Esophagus (tissue), 2 donors: ENCODE data around the gene RABGEF1. TPM values are rescaled to one million over a fixed set of nuclear protein-coding genes. Genes with fewer than 3 reads are reported as not detected.
"Not testable (repeated sequence)": the region's sequence is repeated elsewhere in the genome, so short reads cannot be mapped to it uniquely, and the experiment has no call there.

Experiments
- H3K27ac ChIP-seq, 2 donors: one replicate each; pipeline ENCODE4 v1.5.1; 2013; ENCODE audit warnings: low read depth in 2 of 2, mild to moderate bottlenecking in 2 of 2, inconsistent platforms in 1 of 2, low read length in 1 of 2, moderate library complexity in 1 of 2
- H3K27me3 ChIP-seq, 2 donors: one replicate each; pipeline ENCODE4 v1.6.1; 2013; ENCODE audit warnings: low read length in 2 of 2, control low read depth in 1 of 2, mild to moderate bottlenecking in 1 of 2; ENCODE audit not compliant: insufficient read depth in 2 of 2, control insufficient read depth in 1 of 2
- H3K36me3 ChIP-seq, 2 donors: one replicate each; pipeline ENCODE4 v1.6.1; 2013; ENCODE audit warnings: low read length in 1 of 2; ENCODE audit not compliant: control insufficient read depth in 2 of 2, insufficient read depth in 2 of 2
- H3K4me1 ChIP-seq, 2 donors: one replicate each; pipeline ENCODE4 v1.6.1; 2013; ENCODE audit warnings: low read length in 1 of 2; ENCODE audit not compliant: control insufficient read depth in 2 of 2, insufficient read depth in 2 of 2
- H3K4me3 ChIP-seq, 2 donors: one replicate each; pipeline ENCODE4 v1.5.1; 2013; ENCODE audit warnings: low read length in 2 of 2, mild to moderate bottlenecking in 2 of 2, low read depth in 1 of 2, moderate library complexity in 1 of 2
- H3K9me3 ChIP-seq, 2 donors: one replicate each; pipeline ENCODE4 v1.6.1; 2013; ENCODE audit warnings: mild to moderate bottlenecking in 2 of 2, low read depth in 1 of 2, low read length in 1 of 2, moderate library complexity in 1 of 2; ENCODE audit not compliant: control insufficient read depth in 2 of 2, insufficient read depth in 1 of 2
- WGBS, 2 donors: extraction: QIAGEN DNeasy Blood & Tissue Kit; methylation state at CpG; one replicate each; pipeline ENCODE4 v1.1.7; 2013; 5-methylcytosine and 5-hydroxymethylcytosine counted together
- polyA plus RNA-seq, 2 donors: library from polyadenylated mRNA; stranded (reverse); fragments of 200-250 nt; gene quantifications; one replicate each; pipeline ENCODE4 v1.2.3, GENCODE V29; 2013
- donor health status: healthy with polysubstance abuse.
- donor health status: Bipolar disorder and iron deficiency.

RABGEF1 gene
- 10 to 100 TPM; 18.5 to 21.3 TPM for polyA plus RNA-seq

DNA sequence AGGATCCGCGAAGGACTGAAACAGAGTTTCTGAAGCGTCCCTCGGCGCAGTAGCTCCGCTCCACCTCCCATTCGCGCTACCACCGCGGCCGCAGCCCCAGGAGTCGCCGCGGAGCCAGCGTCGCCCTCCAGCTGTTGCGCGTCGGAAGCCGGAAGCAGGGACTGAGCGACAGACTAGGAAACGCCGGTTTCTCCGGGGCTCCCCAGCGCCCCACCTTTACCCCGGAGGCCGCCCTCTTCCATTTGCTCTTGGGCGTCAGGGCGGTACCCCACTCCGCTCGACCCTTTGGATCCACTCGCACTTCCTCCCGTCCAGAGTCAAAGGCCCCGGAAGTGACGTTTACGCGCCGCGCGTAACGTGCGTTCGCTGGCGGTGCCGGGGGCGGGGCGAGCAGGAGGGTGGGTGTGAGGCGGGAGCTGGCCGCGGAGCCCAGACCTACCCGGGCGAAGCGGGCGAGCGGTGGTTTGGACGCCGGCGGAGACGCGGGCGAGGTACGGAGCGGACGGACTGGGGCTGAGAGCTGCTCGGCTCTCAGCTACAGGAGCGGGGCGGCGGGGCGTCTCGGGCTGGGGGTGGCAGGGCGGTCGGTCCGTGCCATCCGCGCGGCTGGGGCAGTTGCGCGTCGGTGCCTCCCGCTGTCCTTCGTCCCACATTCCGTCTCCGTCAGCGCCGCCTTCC lies at the start of gene RABGEF1:
Gene RABGEF1 (plus strand): TSS at position 432 of the 678 bp plus-strand sequence. CDS start 31,167 bp downstream, outside the sequence.
- H3K4me1 ChIP-seq: peaks cover 0 to 4% of the 10 kb centered on the region in 2 donors
- H3K9me3 ChIP-seq: no peaks in the 10 kb centered on the region
- H3K27me3 ChIP-seq: no peaks in the 10 kb centered on the region
- H3K36me3 ChIP-seq: no peaks in the 10 kb centered on the region
- peak within 1 kb of the TSS; percentile 65 to 99 for H3K4me3 ChIP-seq
- peak within 1 kb of the TSS; percentile 95 to 99 for H3K27ac ChIP-seq
- WGBS, 2 donors: 0 to 1% methylated on average over 79 to 85 of the region's 85 CpGs

DNA sequence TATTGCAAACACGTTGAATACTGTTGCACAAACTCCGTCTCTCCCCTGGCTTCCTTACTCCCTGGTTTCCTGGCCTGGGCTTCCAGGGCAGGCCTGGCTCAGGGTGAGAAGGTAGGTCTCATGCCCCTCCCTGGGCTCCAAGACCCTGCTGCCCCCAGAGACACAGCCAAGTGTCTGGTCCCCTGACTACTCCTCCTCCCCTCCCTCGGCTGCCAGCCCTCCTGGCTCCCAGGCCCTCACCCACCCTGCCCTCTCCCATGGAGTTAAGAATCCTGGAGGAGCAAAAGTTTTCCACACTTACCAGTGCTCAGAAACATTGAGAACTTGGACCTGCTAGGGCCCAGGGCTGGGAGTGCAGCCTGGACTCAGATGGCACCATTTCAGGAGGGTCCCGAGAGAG lies 47.2 kb upstream of the RABGEF1 start:
- Histone ChIP-seq H3K27ac (no peak overlapping the region), H3K27me3 (no peaks in the 10 kb centered on the region), H3K4me3 (no peak overlapping the region), H3K9me3 (no peaks in the 10 kb centered on the region), H3K4me1 (peaks cover 8% of the 10 kb centered on the region in 2 donors), H3K36me3 (peaks cover 0 to 5% of the 10 kb centered on the region in 2 donors)
- WGBS, 2 donors: 61 to 79% methylated on average over 4 of the region's 4 CpGs

DNA sequence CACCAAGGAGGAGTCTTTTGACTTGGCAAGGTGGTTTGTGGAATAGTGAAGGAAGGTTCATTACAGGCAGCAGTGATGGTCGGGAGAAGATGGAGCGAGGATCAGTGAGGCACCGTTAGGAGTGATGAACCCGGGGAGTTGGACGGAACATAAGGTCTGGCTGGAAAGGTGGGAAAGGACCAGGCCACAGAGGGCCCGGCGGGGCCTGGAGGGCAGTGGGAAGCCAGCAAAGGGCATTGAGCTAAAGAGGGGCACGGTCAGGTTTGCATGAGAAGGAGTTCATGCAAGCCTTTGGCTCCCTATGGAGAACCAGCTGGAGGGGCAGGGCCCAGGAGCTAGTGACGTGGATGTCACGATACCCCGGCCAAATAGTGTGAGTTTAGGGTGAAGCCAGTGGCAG lies 46.2 kb upstream of the RABGEF1 start:
- 96 to 97% methylated on average over 11 of the region's 11 CpGs for WGBS, 2 donors
- H3K27ac ChIP-seq: no peak overlapping the region
- no peak overlapping the region for H3K4me3 ChIP-seq
- no peaks in the 10 kb centered on the region for H3K9me3 ChIP-seq
- H3K27me3 ChIP-seq: no peaks in the 10 kb centered on the region
- H3K4me1 ChIP-seq: peaks cover 8% of the 10 kb centered on the region in 2 donors
- peaks cover 0 to 5% of the 10 kb centered on the region in 2 donors for H3K36me3 ChIP-seq

DNA sequence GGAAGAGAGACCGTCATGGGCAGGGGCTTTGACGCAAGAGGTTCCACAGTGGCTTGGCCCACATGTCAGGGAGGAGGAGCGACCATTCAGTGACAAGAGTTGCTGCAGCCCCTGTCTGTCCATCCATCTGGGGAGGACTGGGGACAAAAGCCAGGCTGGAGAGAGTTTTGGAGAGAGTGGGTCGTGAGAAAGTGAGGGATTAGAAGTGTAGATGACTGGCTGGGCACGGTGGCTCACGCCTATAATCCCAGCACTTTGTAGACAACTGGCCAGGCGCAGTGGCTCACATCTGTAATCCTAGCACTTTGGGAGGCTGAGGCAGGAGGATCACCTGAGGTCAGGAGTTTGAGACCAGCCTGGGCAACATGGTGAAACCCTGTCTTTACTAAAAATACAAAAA lies 45.1 kb upstream of the RABGEF1 start:
- not testable (repeated sequence) for H3K4me3 ChIP-seq
- WGBS, 2 donors: 87 to 90% methylated on average over 7 of the region's 7 CpGs

DNA sequence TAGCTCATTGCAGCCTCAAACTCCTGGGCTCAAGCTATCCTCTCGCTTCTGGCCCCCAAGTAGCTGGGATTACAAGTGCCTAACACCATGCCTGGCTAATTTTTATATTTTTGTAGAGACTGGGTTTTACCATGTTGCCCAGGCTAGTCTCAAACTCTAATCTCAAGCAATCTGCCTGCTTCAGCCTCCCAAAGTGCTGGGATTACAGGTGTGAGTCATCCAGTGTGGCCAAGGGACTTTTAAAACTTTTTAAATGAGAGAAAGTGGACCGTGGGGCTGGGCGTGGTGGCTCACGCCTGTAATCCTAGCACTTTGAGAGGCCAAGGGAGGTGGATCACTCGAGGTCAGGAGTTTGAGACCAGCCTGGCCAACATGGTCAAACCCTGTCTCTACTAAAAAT lies 44.4 kb upstream of the RABGEF1 start:
- H3K27ac ChIP-seq, H3K27me3 ChIP-seq, H3K9me3 ChIP-seq, H3K4me1 ChIP-seq, H3K36me3 ChIP-seq, H3K4me3 ChIP-seq: not testable (repeated sequence)
- WGBS, 2 donors: 72 to 77% methylated on average over 5 of the region's 5 CpGs

More for the DNA sequence above, 45.1 kb upstream of the RABGEF1 start:
- H3K4me1 ChIP-seq, H3K36me3 ChIP-seq, H3K27ac ChIP-seq, H3K27me3 ChIP-seq, H3K9me3 ChIP-seq: not testable (repeated sequence)

DNA sequence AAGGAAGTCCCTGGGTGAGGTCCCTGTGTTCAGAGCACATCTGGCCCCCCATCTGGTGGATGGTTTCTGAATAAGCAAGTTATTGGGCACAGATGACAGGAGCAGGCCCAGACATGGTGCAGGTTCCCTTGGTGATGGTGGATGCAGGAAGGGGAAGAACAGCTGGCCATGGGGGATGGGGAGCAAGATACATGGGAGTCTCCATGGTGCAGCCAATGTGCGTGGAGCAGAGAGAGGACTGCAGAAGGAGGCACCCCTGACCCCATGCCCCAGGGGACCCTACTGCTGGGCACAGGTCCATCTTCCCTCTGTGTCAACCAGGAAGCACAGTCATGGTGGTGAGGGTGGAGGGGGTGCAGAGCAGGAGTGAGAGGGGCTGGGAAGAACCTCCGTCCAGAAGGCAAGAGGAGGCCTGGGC lies 43.8 kb upstream of the RABGEF1 start:
- 70% methylated on average over 2 of the region's 2 CpGs for WGBS, 2 donors
- H3K4me1 ChIP-seq: peaks cover 8% of the 10 kb centered on the region in 2 donors
- no peak overlapping the region for H3K4me3 ChIP-seq
- no peaks in the 10 kb centered on the region for H3K27me3 ChIP-seq
- H3K36me3 ChIP-seq: peaks cover 0 to 5% of the 10 kb centered on the region in 2 donors
- no peaks in the 10 kb centered on the region for H3K9me3 ChIP-seq
- no peak overlapping the region for H3K27ac ChIP-seq

DNA sequence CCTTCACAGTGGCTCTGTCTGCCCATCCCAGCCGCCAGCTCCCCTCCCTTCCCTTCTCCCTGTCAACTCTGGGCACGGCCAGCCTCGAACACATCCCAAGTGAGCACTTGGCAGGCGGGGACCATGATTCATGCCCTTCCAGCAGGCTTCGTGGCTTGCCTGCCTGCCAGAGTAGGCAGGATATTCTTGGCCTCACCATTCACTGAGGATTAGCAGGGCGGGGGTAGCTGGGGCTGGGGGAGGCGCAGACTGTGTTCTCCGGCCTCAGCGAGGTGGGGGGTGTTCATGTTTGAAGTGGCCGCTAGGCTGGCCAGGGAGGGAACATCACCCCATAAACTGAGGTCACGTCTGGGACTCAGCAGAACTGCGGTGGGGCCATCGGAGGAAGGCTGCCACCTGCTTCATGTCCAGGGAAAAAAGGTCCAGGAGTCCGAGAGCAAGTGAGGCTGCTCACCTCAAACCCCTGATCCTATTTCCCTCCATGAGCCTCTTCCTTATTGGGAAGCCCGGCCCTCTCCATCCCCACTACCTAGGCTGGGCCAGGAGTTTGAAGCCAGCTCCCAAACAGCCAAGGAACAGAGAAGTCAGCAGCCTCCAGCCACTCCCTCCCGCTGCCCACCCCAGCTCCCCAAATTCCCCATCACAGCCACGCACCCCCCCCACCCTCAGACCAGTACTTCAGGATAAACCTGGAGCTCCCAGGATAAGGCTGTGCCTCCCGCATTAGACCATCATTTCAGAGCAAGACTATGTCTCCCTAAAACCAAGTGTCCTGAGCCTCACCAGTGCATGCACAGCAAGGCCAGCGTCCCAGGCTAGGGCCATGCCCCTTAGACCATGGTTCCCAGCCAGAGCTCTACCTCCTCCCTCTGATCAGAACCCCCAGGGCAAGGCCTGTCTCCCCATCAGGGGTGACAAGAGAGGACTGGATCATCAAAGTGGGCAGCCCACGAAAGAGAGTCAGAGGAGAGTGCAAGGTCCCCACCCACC lies 42.8 kb upstream of the RABGEF1 start:
- Histone ChIP-seq H3K4me3 (no peak overlapping the region), H3K27ac (peak overlapping the region; percentile 24 to 30)
- 34 to 44% methylated on average over 20 of the region's 20 CpGs for WGBS, 2 donors

DNA sequence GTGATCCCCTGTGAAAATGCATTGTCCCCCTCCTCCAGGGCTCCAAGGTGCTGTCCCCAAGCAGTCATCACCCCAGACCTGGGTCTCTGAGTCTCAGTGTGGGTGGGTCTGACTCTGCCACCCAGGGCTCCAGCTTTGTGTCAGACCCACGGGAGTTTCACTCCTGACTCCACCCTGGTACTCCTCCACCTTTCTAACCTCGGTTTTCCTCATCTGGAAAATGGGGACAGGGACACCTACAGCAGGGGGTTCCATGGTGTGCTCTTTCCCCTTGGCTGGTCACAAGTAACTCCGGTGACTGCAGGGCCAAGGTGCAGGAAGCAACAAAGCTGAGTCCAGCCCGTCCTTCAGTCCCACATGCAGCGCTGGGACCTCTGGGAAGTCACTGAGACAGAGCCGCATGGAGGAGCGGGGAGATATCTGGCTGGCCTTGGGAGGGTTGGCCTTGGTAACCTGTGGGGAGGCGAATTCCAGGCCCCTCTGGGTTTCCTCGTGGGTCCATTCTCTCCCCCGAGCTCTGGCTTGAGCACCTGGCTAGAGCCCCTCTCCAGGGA lies 41.8 kb upstream of the RABGEF1 start:
- 78 to 83% methylated on average over 10 of the region's 10 CpGs for WGBS, 2 donors
- Histone ChIP-seq H3K27ac (no peak overlapping the region), H3K4me1 (peaks cover 8% of the 10 kb centered on the region in 2 donors), H3K36me3 (no peaks in the 10 kb centered on the region), H3K4me3 (no peak overlapping the region), H3K27me3 (no peaks in the 10 kb centered on the region), H3K9me3 (no peaks in the 10 kb centered on the region)

More for the DNA sequence above, 42.8 kb upstream of the RABGEF1 start:
- Histone ChIP-seq H3K9me3 (no peaks in the 10 kb centered on the region), H3K27me3 (no peaks in the 10 kb centered on the region), H3K36me3 (peaks cover 0 to 5% of the 10 kb centered on the region in 2 donors), H3K4me1 (peaks cover 8% of the 10 kb centered on the region in 2 donors)

DNA sequence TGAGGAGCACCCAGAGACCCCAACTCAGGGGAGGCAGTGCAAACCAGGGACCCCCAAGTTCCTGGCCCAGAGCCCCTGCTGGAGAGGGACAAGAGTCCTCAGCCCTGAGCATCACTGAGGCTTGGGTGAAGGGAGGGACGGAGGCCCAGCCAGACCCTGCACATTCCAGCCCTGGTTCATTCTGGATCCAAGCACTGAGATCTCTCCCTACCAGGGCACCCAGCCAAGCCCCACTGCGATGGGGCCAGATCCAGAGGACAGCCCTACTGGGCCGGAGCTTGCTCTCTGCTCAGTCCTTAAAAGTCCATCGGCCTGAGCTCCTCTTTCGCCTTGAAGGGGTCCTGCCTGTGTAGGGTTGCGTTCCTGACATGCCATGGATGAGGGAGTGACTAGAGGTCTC lies 40.5 kb upstream of the RABGEF1 start:
- peaks cover 8% of the 10 kb centered on the region in 2 donors for H3K4me1 ChIP-seq
- H3K27ac ChIP-seq: peak overlapping the region; percentile 26 to 46
- no peaks in the 10 kb centered on the region for H3K27me3 ChIP-seq
- 61 to 75% methylated on average over 6 of the region's 6 CpGs for WGBS, 2 donors
- H3K36me3 ChIP-seq: no peaks in the 10 kb centered on the region
- H3K9me3 ChIP-seq: no peaks in the 10 kb centered on the region
- no peak overlapping the region for H3K4me3 ChIP-seq
